ENCODE measurements around the gene TBC1D22B. TPM values are rescaled to one million over a fixed set of nuclear protein-coding genes. Genes with fewer than 3 reads are reported as not detected.

TBC1D22B gene
- total and polyA plus RNA-seq, 9 of the 15 experiments (the other 6 are each of a cell fraction or from before 2014, with no cell fraction given) = 4.8 to 24.2 (median 13.5) TPM

GRCh38 chr6:37357860-37358259 is 100.3 kb downstream of the TBC1D22B start (continued):
- TF ChIP-seq LCOR (CRISPR knock-in tag; IDR thresholded peaks at IDR 0.05) (0 out of 2 replicates have a peak, but pooled peaks have one; percentile 25), SREBF2 (CRISPR knock-in tag; IDR thresholded peaks at IDR 0.05) (no peak), BCOR (IDR thresholded peaks at IDR 0.05) (no peak), EHMT2 (IDR thresholded peaks at IDR 0.05) (no peak), NCOA1 (IDR thresholded peaks at IDR 0.05; ENCODE audit: low read depth) (no peak), RBM25 (IDR thresholded peaks at IDR 0.05; ENCODE audit: low read depth, low read length, severe bottlenecking) (no peak), POLR2G (IDR thresholded peaks at IDR 0.05; ENCODE audit: low read depth, low read length) (no peak), TAL1 (IDR thresholded peaks at IDR 0.05) (peak; percentile 53), SRSF3 (IDR thresholded peaks at IDR 0.05; ENCODE audit: insufficient read depth, low read length) (no peak), YBX1 (IDR thresholded peaks at IDR 0.05) (no peak), ZNF175 (CRISPR knock-in tag; IDR thresholded peaks at IDR 0.05; ENCODE audit: low read depth) (no peak), CLOCK (CRISPR knock-in tag; IDR thresholded peaks at IDR 0.05; ENCODE audit: borderline replicate concordance) (no peak), BMI1 (IDR thresholded peaks at IDR 0.05; ENCODE audit: low read length) (no peak), NFIC (IDR thresholded peaks at IDR 0.05) (no peak), THRB (CRISPR knock-in tag; conservative IDR thresholded peaks at IDR 0.05) (no peak), CBX1 (IDR thresholded peaks at IDR 0.05; ENCODE audit: low read depth) (no peak), RBM22 (IDR thresholded peaks at IDR 0.05; ENCODE audit: low read depth, low read length, poor library complexity, severe bottlenecking) (no peak), ZNF511 (CRISPR knock-in tag; IDR thresholded peaks at IDR 0.05) (no peak), FIP1L1 (IDR thresholded peaks at IDR 0.05; ENCODE audit: low read depth, low read length, poor library complexity, severe bottlenecking) (no peak), CREB3L1 (IDR thresholded peaks at IDR 0.05; ENCODE audit: borderline replicate concordance, low read depth) (no peak), ZNF408 (CRISPR knock-in tag; IDR thresholded peaks at IDR 0.05; ENCODE audit: low read depth) (no peak), MCM3 (IDR thresholded peaks at IDR 0.05) (no peak)
